Activated CD8-positive, alpha-beta memory T cell treated with anti-CD3 and anti-CD28 coated beads for 36 hours (primary cell): ENCODE data around the gene SCN1B. TPM values are rescaled to one million over a fixed set of nuclear protein-coding genes. Genes with fewer than 3 reads are reported as not detected.

Source experiments
- CTCF ChIA-PET: fragments of 350-600 bp; sonication (Branson Sonifier 250); formaldehyde crosslinking; loops from one replicate; lab custom pipeline; 2021; ENCODE audit warnings: antibody characterized with exemption; lab: Charles Lee
- POLR2A ChIA-PET: fragments of 350-600 bp; sonication (Branson Sonifier 250); formaldehyde crosslinking; loops from one replicate; lab custom pipeline; 2021; ENCODE audit warnings: antibody characterized with exemption; lab: Charles Lee
- total RNA-seq, 2 experiments: library from RNA; stranded (reverse); gene quantifications; one replicate each; pipeline ENCODE4 v1.2.3, GENCODE V29; 2021

SCN1B gene
- total RNA-seq, 2 experiments from 2014 or later = 0.99 to 1.3 TPM

DNA sequence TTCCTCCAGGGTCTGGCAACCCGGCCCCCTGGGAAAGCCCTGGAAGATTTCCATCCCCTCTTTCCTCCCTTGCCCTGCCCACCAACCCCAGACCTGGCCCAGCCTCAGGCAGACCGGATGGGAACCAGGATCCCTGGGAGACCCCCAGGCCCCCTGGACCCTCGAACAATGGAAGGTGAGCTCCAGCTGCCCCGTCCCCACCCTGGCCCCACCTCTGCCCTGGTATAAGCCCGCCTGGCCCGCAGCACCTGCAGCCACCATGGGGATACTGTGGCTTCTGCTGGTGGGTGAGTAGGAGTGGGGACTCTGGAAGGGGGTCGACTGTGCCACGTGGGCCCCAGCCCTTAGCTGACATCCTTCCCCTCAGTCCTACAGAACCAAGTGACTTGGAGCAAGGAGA, 43.7 kb downstream of the SCN1B start:
- POLR2A ChIA-PET = no interaction called here
- CTCF ChIA-PET = no interaction called here

GRCh38 chr19:35074426-35075201, 44.3 kb downstream of the SCN1B start:
- CTCF ChIA-PET = no interaction called here

DNA sequence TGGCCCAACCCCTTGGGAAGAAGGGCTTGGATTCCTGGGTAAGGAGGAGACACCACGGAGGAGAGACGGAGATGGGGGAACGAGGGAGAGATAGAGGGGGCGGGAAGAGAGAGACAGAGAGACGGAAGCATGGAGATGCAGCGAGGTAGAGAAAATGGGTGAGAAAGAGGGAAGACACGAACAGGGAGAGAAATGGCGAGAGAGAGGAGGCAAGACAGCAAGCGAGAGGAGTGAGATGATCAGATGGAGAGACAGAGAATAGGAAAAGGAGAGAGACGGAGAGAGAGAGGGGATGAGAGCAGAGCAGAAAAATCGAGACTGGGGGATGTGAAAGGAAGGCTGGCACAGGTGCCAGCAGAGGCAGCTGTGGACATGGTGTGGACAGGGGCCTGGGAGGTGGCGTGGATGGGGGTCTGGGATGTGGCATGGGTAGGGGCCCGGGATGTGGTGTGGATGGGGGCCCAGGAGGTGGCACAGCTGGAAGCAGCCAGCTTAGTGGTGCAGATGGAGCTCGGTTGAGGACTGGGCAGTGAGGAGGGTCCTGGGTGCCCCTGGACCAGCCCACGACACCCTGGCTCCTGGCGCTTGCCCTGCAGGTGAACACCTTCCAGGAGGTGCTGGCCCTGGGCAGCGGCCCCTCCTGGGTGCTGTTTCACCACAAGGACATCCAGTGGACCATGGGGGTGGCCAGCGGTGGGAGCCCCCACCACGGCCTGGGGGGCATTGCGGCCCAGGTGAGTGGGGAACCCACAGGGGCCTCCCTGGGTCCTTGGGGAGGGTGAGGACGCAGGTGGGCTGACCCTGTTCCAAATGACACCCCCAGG, 45.1 kb downstream of the SCN1B start:
- ChIA-PET POLR2A (no interaction called here), CTCF (no interaction called here)

More at GRCh38 chr19:35074426-35075201, 44.3 kb downstream of the SCN1B start:
- POLR2A ChIA-PET = no interaction called here

DNA sequence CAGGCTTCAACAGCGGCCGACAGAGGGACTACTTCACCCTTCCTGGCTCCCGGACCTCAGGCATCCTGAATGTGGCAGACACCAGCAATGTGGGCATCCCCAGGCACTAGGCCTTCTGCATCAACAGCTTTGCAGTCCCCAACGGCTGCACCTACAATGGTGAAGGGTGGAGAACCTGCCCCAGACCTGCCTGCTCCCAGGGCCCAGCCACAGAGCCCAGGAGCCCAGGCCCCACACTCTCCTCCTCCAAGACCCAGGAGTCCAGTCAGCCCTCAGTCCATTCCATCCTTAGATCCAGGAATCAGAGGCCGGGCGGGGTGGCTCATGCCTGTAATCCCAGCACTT, 45.7 kb downstream of the SCN1B start:
- POLR2A ChIA-PET = no interaction called here
- CTCF ChIA-PET = interaction anchor here (0.7 kb wide), 1 partner anchor 1590 kb away, joined by 3 read pairs; no protein-coding TSS in a partner anchor

GRCh38 chr19:35076657-35077056, 46.4 kb downstream of the SCN1B start:
- ChIA-PET POLR2A (no interaction called here), CTCF (interaction anchor here (0.7 kb wide), 1 partner anchor 1591 kb away, joined by 3 read pairs; no protein-coding TSS in a partner anchor)

DNA sequence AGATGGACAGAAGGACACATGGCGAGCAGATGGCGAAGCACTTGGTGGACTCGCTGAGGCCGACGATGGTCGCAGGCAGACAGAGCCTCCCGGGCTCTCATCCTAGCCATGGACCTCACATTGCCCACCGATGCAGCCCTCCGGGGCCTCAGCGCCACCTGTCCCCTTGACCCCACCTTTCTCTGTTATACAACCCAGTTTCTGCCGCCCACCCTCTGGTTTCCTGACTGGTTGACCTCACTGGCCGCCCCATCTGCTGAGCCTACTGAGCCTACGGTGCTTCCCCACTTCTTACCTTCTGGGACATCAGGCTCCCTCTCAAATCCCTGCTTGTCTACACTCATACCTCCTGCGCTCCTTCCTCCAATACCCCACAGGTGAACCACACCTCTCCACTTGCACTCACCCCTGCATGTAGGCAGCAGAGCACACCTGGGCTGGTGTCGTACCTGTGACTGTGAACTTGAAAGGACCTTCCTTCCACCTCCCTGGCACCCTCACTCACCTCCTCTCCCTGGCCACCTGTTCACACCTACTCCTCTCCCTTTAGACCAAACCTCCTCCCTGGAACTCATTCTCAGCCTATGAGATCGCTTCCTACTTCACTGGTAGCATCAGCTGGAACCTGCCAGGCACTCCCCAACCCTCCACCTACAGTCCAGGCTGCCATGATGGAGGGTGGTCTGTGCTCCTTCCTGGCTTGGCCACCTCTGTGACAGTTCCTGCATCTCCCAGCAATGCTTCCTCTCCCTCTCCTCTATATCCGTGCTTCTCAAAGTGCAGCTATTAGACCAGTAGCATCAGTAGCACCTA, 47.3 kb downstream of the SCN1B start:
- ChIA-PET POLR2A (no interaction called here), CTCF (interaction anchor here (0.7 kb wide), 1 partner anchor 22 kb away, joined by 3 read pairs; no protein-coding TSS in a partner anchor)

- CTCF ChIA-PET = interaction anchor here (3.2 kb wide), 1 partner anchor 13 kb away, joined by 16 read pairs; no protein-coding TSS in a partner anchor
- POLR2A ChIA-PET = no interaction called here
Observed at GRCh38 chr19:35079826-35080225, 49.6 kb downstream of the SCN1B start.

- POLR2A ChIA-PET = interaction anchor here (0.6 kb wide), 1 partner anchor 52 kb away, joined by 8 read pairs; no protein-coding TSS in a partner anchor
- CTCF ChIA-PET = interaction anchor here (0.6 to 3.2 kb wide), 5 partner anchors 9 to 438 kb away, joined by 3 to 16 read pairs (median 3); no protein-coding TSS in a partner anchor
Observed at GRCh38 chr19:35080613-35081170, 50.4 kb downstream of the SCN1B start.

DNA sequence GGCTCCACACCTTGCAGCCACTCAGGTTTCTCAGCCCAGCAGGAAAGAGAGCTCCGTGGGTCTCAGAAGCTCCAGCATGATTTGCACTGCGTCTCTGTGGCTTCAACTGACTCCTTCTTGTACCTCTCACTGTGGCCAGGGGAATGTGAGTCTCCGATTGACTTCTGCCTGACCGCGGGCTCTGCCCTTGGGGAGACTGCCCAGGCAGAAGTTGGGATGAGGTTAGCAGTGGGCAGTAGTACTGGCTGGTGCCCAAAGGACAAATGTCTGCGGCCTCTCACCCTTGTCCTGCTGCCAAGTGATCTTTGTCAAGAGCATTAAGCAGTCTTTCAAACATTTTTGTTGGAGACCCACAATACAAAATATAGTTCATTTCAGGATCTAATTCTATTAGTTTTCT, 50.9 kb downstream of the SCN1B start:
- ChIA-PET CTCF (interaction anchor here (0.6 to 3.2 kb wide), 4 partner anchors 9 to 439 kb away, joined by 3 to 16 read pairs (median 3); no protein-coding TSS in a partner anchor), POLR2A (interaction anchor here (0.6 kb wide), 1 partner anchor 52 kb away, joined by 8 read pairs; no protein-coding TSS in a partner anchor)

GRCh38 chr19:35083691-35084508, 53.6 kb downstream of the SCN1B start:
- POLR2A ChIA-PET = no interaction called here
- CTCF ChIA-PET = no interaction called here

- ChIA-PET POLR2A (no interaction called here), CTCF (no interaction called here)
Observed at GRCh38 chr19:35084509-35084762, 54.2 kb downstream of the SCN1B start.

DNA sequence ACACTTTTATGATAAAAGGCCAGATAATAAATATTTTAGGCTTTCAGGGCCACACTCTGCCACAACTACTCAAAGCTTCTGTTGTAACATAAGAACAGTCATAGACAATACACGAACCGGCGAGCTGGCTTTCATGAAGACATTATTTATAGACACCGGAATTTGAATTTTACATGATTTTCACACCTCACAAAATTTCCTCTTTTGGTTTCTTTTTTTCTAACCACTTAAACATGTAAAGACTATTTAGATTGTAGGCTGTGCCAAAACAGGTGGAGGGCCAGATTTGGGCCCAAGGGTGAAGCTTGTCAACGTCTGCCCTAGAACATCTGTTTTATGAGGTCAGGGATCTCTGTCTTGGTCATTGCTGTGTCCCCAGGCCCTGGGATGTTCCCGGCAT, 55.7 kb downstream of the SCN1B start:
- CTCF ChIA-PET = interaction anchor here (0.6 to 2.0 kb wide), 3 partner anchors 15 to 247 kb away, joined by 3 to 6 read pairs (median 3); no protein-coding TSS in a partner anchor
- POLR2A ChIA-PET = no interaction called here

- ChIA-PET CTCF (interaction anchor here (0.6 to 2.0 kb wide), 5 partner anchors 16 to 248 kb away, joined by 3 to 6 read pairs (median 3); no protein-coding TSS in a partner anchor), POLR2A (no interaction called here)
Observed at GRCh38 chr19:35086455-35086854, 56.2 kb downstream of the SCN1B start.

DNA sequence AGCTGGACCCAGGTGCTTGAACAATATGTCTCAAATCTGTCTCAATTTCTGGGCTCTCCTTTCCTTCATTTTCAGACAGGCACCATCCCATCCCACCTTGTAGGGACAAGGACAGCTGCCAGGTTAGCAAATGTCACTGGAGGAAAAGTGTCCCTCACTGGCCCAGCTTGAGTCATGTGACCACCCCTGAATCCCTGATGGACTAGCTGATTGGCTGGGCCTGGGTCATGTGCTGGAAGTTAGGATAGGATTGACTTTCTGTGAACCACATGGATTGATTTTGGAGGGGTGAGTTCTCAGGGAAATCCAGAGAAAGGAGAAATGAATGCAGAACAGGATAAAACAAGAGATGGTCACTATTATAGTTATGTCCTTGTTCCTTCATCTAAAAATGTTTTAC, 57.1 kb downstream of the SCN1B start:
- ChIA-PET CTCF (interaction anchor here (0.7 to 2.0 kb wide), 4 partner anchors 17 to 43 kb away, joined by 3 to 6 read pairs (median 4); no protein-coding TSS in a partner anchor), POLR2A (interaction anchor here (0.6 kb wide), 1 partner anchor 53 kb away, joined by 5 read pairs; no protein-coding TSS in a partner anchor)

- POLR2A ChIA-PET = no interaction called here
- CTCF ChIA-PET = no interaction called here
Observed at GRCh38 chr19:35088131-35088913, 58.1 kb downstream of the SCN1B start.

GRCh38 chr19:35089554-35089953, 59.3 kb downstream of the SCN1B start:
- POLR2A ChIA-PET = no interaction called here
- CTCF ChIA-PET = interaction anchor here (0.8 to 2.9 kb wide), 4 partner anchors 8 to 52 kb away, joined by 3 to 10 read pairs (median 3); no protein-coding TSS in a partner anchor
